EL (cell line): Measurements from ENCODE around the gene UNC50.

Source experiments
- DNase-seq: peaks from one replicate; pipeline ENCODE4 v3.0.0-alpha.2; 2016

UNC50 gene

GRCh38 chr2:98608116-98608961 lies at the start of gene UNC50, which contains the start of gene COA5:
UNC50 (plus strand) TSS chr2:98608589; CDS start chr2:98609760, 1,171 bp downstream.
COA5 (minus strand) TSS chr2:98608512; CDS start chr2:98608405, 107 bp downstream.
- DNase-seq = peak; percentile 88

- DNase-seq = no peak
Observed at GRCh38 chr2:98558852-98559530, 49.4 kb upstream of the UNC50 start.

- peak; percentile 18 for DNase-seq
Observed at GRCh38 chr2:98559581-98559980, 48.8 kb upstream of the UNC50 start.

- peak; percentile 93 for DNase-seq
Observed at GRCh38 chr2:98560256-98560771, 48.1 kb upstream of the UNC50 start.

GRCh38 chr2:98561018-98561417 lies 47.4 kb upstream of the UNC50 start:
- DNase-seq = no peak

- no peak for DNase-seq
Observed at GRCh38 chr2:98561902-98562695, 46.3 kb upstream of the UNC50 start.

GRCh38 chr2:98563394-98563793 lies 45.0 kb upstream of the UNC50 start:
- DNase-seq = no peak

GRCh38 chr2:98564541-98565132 lies 43.8 kb upstream of the UNC50 start:
- no peak for DNase-seq

- no peak for DNase-seq
Observed at GRCh38 chr2:98565286-98565860, 43.0 kb upstream of the UNC50 start.

- no peak for DNase-seq
Observed at GRCh38 chr2:98565941-98566340, 42.4 kb upstream of the UNC50 start.

GRCh38 chr2:98568161-98568956 lies 40.0 kb upstream of the UNC50 start:
- DNase-seq = peak; percentile 75

- peak; percentile 13 for DNase-seq
Observed at GRCh38 chr2:98569197-98569793, 39.1 kb upstream of the UNC50 start.

- DNase-seq = no peak
Observed at GRCh38 chr2:98569915-98570314, 38.5 kb upstream of the UNC50 start.

- DNase-seq = no peak
Observed at GRCh38 chr2:98570356-98570755, 38.0 kb upstream of the UNC50 start.

GRCh38 chr2:98571121-98571701 lies 37.2 kb upstream of the UNC50 start:
- DNase-seq = no peak

GRCh38 chr2:98571796-98572195 lies 36.6 kb upstream of the UNC50 start:
- no peak for DNase-seq

GRCh38 chr2:98572211-98572610 lies 36.2 kb upstream of the UNC50 start:
- DNase-seq = no peak

GRCh38 chr2:98572676-98573075 lies 35.7 kb upstream of the UNC50 start:
- peak; percentile 21 for DNase-seq

- DNase-seq = no peak
Observed at GRCh38 chr2:98573426-98573825, 35.0 kb upstream of the UNC50 start.

- DNase-seq = no peak
Observed at GRCh38 chr2:98576666-98577312, 31.6 kb upstream of the UNC50 start.
